OCI-LY7 (cell line): ENCODE results near the gene PRM2. TPM values are rescaled to one million over a fixed set of nuclear protein-coding genes. Genes with fewer than 3 reads are reported as not detected.

ENCODE experiments used
- BruUV-seq: library from RNA; stranded (reverse); fragments of 400-500 nt; replicated peaks from 2 replicates; lab custom pipeline; 2021; lab: Mats Ljungman, UMichigan
- CTCF ChIA-PET: fragments of 300-600 bp; sonication (Branson Sonifier 250); formaldehyde crosslinking; loops from one replicate; lab custom pipeline; 2022; ENCODE audit warnings: antibody characterized with exemption; ENCODE audit not compliant: unreplicated experiment; lab: Charles Lee
- POLR2A ChIA-PET: fragments of 300-600 bp; sonication (Branson Sonifier 250); formaldehyde crosslinking; loops from one replicate; lab custom pipeline; 2022; ENCODE audit warnings: antibody characterized with exemption; lab: Charles Lee
- DNase-seq: peaks from one replicate; pipeline ENCODE4 v3.0.0-alpha.2; 2015; ENCODE audit warnings: low spot score
- H2AFZ ChIP-seq: fragments of 200-600 bp; sonication (generic), shearing (Covaris generic); 2 replicates; pipeline ENCODE4 v1.6.1; 2014; ENCODE audit warnings: mild to moderate bottlenecking, antibody characterized with exemption, low read length, moderate library complexity
- H3K27ac ChIP-seq: fragments of 200-600 bp; sonication (generic); 2 replicates; pipeline ENCODE4 v1.5.1; 2014; ENCODE audit warnings: mixed run types, low read depth, mild to moderate bottlenecking, moderate library complexity, low read length, inconsistent platforms; ENCODE audit not compliant: poor library complexity, severe bottlenecking
- H3K36me3 ChIP-seq: fragments of 200-600 bp; sonication (generic); 2 replicates; pipeline ENCODE4 v1.6.1; 2014; ENCODE audit warnings: mild to moderate bottlenecking, antibody characterized with exemption, low read length, moderate library complexity, mixed read lengths; ENCODE audit not compliant: insufficient read depth
- H3K4me1 ChIP-seq: fragments of 200-600 bp; sonication (generic); 2 replicates; pipeline ENCODE4 v1.5.1; 2014; ENCODE audit warnings: mild to moderate bottlenecking, low read length; ENCODE audit not compliant: insufficient read depth, poor library complexity, severe bottlenecking
- H3K4me2 ChIP-seq: fragments of 200-600 bp; sonication (generic); 2 replicates; pipeline ENCODE4 v1.6.1; 2014; ENCODE audit warnings: mild to moderate bottlenecking, low read length
- H3K4me3 ChIP-seq: fragments of 200-600 bp; sonication (generic); 2 replicates; pipeline ENCODE4 v1.5.1; 2014; ENCODE audit warnings: mild to moderate bottlenecking, low read depth, low read length; ENCODE audit not compliant: poor library complexity, severe bottlenecking
- H3K79me2 ChIP-seq: fragments of 200-600 bp; sonication (generic); 2 replicates; pipeline ENCODE4 v1.6.1; 2016; ENCODE audit warnings: low read depth, mild to moderate bottlenecking, low read length, moderate library complexity, mixed read lengths; ENCODE audit not compliant: insufficient read depth
- H3K9me2 ChIP-seq: fragments of 200-600 bp; sonication (generic); 2 replicates; pipeline ENCODE4 v1.6.1; 2016; ENCODE audit warnings: mild to moderate bottlenecking, low read length, mixed read lengths; ENCODE audit not compliant: insufficient read depth
- H3K9me3 ChIP-seq: fragments of 200-600 bp; sonication (generic); 2 replicates; pipeline ENCODE4 v1.6.1; 2014; ENCODE audit warnings: mild to moderate bottlenecking, mixed run types, low read length, mixed read lengths
- H4K20me1 ChIP-seq: fragments of 200-600 bp; sonication (generic); 2 replicates; pipeline ENCODE4 v1.6.1; 2014; ENCODE audit warnings: mild to moderate bottlenecking, antibody characterized with exemption, low read length, moderate library complexity, mixed read lengths; ENCODE audit not compliant: insufficient read depth
- EZH2phosphoT487 ChIP-seq: fragments of 200-600 bp; sonication (generic); IDR thresholded peaks from 2 replicates; pipeline ENCODE4 v1.6.1; 2018; ENCODE audit warnings: low read depth, borderline replicate concordance, mild to moderate bottlenecking, mixed run types, antibody characterized with exemption, low read length, moderate library complexity, mixed read lengths
- intact Hi-C: fragments of 100-400 bp; cut with micrococcal nuclease; formaldehyde crosslinking; loops from one replicate; pipeline ENCODE4 v1.10.0; 2022; ENCODE audit not compliant: unreplicated experiment
- total RNA-seq, 2 experiments: library from RNA; depleted of rRNA in 1 of 2; stranded (reverse); fragments of >200 nt in 1 of 2; shearing (Covaris generic) in 1 of 2; gene quantifications; 2 replicates each; pipeline ENCODE4 v1.2.3, GENCODE V29; 2014 to 2022
- TF ChIP-seq, protein P1 (sequence below): fragments of 200-600 bp; sonication (generic); conservative IDR thresholded peaks from 2 replicates; pipeline ENCODE4 v1.5.1; 2014; ENCODE audit warnings: mild to moderate bottlenecking, antibody characterized with exemption, low read length, moderate library complexity, mixed read lengths

The PRM2 gene
- total RNA-seq, 2 experiments from 2014 or later, result not detected

DNA sequence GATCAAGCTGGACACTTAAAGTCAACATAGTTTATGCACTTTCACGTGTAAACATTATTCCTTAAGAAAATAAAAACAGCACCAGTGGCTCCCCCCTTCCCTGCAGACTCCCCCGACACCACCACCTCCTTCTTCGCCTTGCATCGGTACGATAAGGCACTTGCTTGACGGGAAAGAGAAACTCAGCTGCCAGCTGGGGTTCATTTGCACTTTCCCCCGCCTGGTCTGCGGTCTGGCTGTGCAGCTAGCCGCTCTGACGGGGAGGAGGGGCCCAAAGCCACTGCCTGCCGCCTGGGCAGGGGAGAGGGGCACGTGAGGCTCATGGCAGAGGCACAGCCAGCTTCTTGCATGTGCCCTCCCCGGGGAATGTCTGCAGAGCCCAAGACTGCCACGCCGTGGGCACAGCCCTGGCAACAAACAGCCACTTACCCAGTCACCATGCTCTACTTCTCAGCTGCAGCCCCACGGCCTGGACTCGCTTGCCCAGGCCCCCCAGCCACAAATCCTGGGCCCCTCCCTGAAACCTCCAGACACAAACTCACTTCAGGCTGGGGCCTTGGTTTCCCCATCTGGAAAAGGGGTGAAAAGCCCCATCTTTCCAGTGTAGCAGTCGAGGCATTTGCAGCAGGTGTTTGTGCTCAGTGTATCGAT, 21.3 kb upstream of the PRM2 start:
- peak overlapping the region; percentile 49 for H3K4me3 ChIP-seq
- H3K9me2 ChIP-seq, result no peaks in the 10 kb centered on the region
- CTCF ChIA-PET, result interaction anchor here (0.8 to 2.8 kb wide), 4 partner anchors 11 to 74 kb away, joined by 3 to 20 read pairs (median 11); partner anchors contain the start of gene SOCS1
- intact Hi-C loops, result loop anchor here (1.0 to 2.0 kb wide), 5 partner anchors 11 to 73 kb away; no protein-coding TSS in a partner anchor
- no peak for TF ChIP-seq EZH2phosphoT487
- TF ChIP-seq, protein P1, sequence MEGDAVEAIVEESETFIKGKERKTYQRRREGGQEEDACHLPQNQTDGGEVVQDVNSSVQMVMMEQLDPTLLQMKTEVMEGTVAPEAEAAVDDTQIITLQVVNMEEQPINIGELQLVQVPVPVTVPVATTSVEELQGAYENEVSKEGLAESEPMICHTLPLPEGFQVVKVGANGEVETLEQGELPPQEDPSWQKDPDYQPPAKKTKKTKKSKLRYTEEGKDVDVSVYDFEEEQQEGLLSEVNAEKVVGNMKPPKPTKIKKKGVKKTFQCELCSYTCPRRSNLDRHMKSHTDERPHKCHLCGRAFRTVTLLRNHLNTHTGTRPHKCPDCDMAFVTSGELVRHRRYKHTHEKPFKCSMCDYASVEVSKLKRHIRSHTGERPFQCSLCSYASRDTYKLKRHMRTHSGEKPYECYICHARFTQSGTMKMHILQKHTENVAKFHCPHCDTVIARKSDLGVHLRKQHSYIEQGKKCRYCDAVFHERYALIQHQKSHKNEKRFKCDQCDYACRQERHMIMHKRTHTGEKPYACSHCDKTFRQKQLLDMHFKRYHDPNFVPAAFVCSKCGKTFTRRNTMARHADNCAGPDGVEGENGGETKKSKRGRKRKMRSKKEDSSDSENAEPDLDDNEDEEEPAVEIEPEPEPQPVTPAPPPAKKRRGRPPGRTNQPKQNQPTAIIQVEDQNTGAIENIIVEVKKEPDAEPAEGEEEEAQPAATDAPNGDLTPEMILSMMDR, result peak; percentile 41; the same call in 1 of the 2 replicates
- no peaks in the 10 kb centered on the region for H4K20me1 ChIP-seq
- POLR2A ChIA-PET, result interaction anchor here (1.0 to 4.3 kb wide), 13 partner anchors 12 to 73 kb away, joined by 3 to 79 read pairs (median 10); partner anchors contain the start of gene SOCS1
- no peaks in the 10 kb centered on the region for H3K79me2 ChIP-seq
- no peaks in the 10 kb centered on the region for H3K9me3 ChIP-seq
- H2AFZ ChIP-seq, result peak overlapping the region; percentile 7; the same call in 1 of the 2 replicates
- H3K36me3 ChIP-seq, result no peaks in the 10 kb centered on the region
- peak overlapping the region; percentile 82 for H3K4me2 ChIP-seq
- H3K4me1 ChIP-seq, result peaks cover 96% of the 10 kb centered on the region
- no TSS peak for BruUV-seq
- H3K27ac ChIP-seq, result peak overlapping the region; percentile 96
- DNase-seq, result peak; percentile 96

DNA sequence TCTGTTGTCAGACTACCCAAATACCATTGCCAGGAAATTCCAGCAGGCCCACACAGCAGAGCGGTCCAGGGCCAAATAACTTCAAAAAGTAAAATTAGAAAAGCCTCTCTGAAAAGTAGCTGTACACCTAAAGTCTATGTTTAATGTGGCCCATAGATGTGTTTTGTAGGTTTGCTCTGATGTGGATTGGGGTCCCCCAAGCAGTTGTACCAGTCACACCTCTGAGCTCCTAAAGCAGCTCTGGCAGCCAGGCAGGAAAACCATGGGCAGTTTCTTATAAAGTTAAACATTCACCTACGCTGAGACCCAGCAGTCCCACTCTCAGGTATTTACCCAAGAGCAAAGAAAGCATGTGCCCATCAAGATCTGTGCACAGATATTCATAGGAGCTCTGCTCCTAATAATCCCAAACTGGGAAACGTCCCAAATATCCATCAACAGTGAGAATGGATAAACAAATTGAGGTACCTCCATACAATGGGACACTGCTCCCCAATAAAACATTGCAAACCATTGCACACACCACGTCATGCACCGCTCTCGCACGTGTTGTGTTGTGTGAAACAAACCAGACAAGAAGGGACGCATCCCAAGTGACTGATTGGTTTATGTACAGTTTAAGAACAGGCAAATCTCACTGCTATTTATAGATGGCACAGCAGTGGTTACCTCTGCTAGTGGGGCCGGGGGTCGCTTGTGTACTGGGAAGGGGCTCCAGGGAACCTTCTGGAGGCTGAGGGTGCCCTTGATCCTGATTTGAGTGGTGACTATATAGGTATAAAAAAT, 20.6 kb upstream of the PRM2 start:
- Histone ChIP-seq H3K36me3 (no peaks in the 10 kb centered on the region), H3K27ac (peak overlapping the region; percentile 96), H4K20me1 (no peaks in the 10 kb centered on the region), H3K9me2 (no peaks in the 10 kb centered on the region), H3K79me2 (no peaks in the 10 kb centered on the region), H3K4me2 (peak overlapping the region; percentile 82), H2AFZ (peak overlapping the region; percentile 7; the same call in 1 of the 2 replicates), H3K4me1 (peaks cover 97% of the 10 kb centered on the region), H3K4me3 (peak overlapping the region; percentile 49), H3K9me3 (no peaks in the 10 kb centered on the region)
- intact Hi-C loops, result loop anchor here (1.0 to 2.0 kb wide), 5 partner anchors 11 to 72 kb away; no protein-coding TSS in a partner anchor
- TSS peak; percentile 50 for BruUV-seq
- TF ChIP-seq, protein P1, result no peak
- no peak for TF ChIP-seq EZH2phosphoT487
- ChIA-PET CTCF (interaction anchor here (1.0 to 2.8 kb wide), 3 partner anchors 12 to 75 kb away, joined by 3 to 20 read pairs (median 19); partner anchors contain the start of gene SOCS1), POLR2A (interaction anchor here (1.1 to 4.3 kb wide), 11 partner anchors 13 to 58 kb away, joined by 3 to 79 read pairs (median 11); partner anchors contain the start of gene SOCS1)
- DNase-seq, result peak; percentile 74
